Liver (tissue), 9 donors: Measurements from ENCODE around the gene EDDM3A. TPM values are rescaled to one million over a fixed set of nuclear protein-coding genes. Genes with fewer than 3 reads are reported as not detected.

Experiments
- DNase-seq: peaks from one replicate; pipeline ENCODE4 v3.0.0-alpha.2; 2017; ENCODE audit warnings: low spot score
- H3K27ac ChIP-seq, 2 donors: one replicate each; pipeline ENCODE4 v1.7.0; 2013; ENCODE audit warnings: inconsistent platforms in 2 of 2, low read length in 2 of 2, control low read depth in 1 of 2, low read depth in 1 of 2, mild to moderate bottlenecking in 1 of 2
- H3K27me3 ChIP-seq, 4 donors: one replicate each; pipeline versions ENCODE4 v1.6.1 to v1.7.0; 2013; ENCODE audit warnings: low read length in 3 of 4, inconsistent platforms in 1 of 4, mild to moderate bottlenecking in 1 of 4, moderate library complexity in 1 of 4; ENCODE audit not compliant: control insufficient read depth in 4 of 4, insufficient read depth in 4 of 4
- H3K36me3 ChIP-seq, 4 donors: one replicate each; pipeline versions ENCODE4 v1.6.1 to v1.7.0; 2013; ENCODE audit warnings: low read length in 3 of 4, mild to moderate bottlenecking in 3 of 4, low read depth in 1 of 4, moderate library complexity in 1 of 4; ENCODE audit not compliant: control insufficient read depth in 4 of 4, insufficient read depth in 3 of 4
- H3K4me1 ChIP-seq, 4 donors: one replicate each; pipeline versions ENCODE4 v1.6.1 to v1.7.0; 2013; ENCODE audit warnings: low read length in 3 of 4, mild to moderate bottlenecking in 3 of 4, moderate library complexity in 1 of 4; ENCODE audit not compliant: control insufficient read depth in 4 of 4, insufficient read depth in 4 of 4
- H3K4me3 ChIP-seq, 3 donors: one replicate each; pipeline versions ENCODE4 v1.6.1 to v1.7.0; 2013; ENCODE audit warnings: low read length in 3 of 3, control low read depth in 1 of 3, low read depth in 1 of 3, mild to moderate bottlenecking in 1 of 3
- H3K9ac ChIP-seq, 2 donors: one replicate each; pipeline ENCODE4 v1.7.0; 2013; ENCODE audit warnings: low read length in 2 of 2, mild to moderate bottlenecking in 2 of 2, moderate library complexity in 2 of 2, control low read depth in 1 of 2, low read depth in 1 of 2
- H3K9me3 ChIP-seq, 4 donors: one replicate each; pipeline versions ENCODE4 v1.6.1 to v1.7.0; 2013; ENCODE audit warnings: low read length in 3 of 4; ENCODE audit not compliant: control insufficient read depth in 4 of 4
- ATF3 ChIP-seq: IDR thresholded peaks from 2 replicates; pipeline ENCODE4 v1.6.1; 2016; ENCODE audit warnings: antibody characterized with exemption
- CTCF ChIP-seq: fragments of 150-350 bp; IDR thresholded peaks from 2 replicates; pipeline ENCODE4 v1.5.1; 2017; ENCODE audit warnings: improper control_type of control experiment, low read depth, low read length; ENCODE audit not compliant: missing input control
- EGR1 ChIP-seq, 2 donors: IDR thresholded peaks; 2 replicates each; pipeline ENCODE4 v1.6.1; 2016 to 2018; ENCODE audit warnings: antibody characterized with exemption in 2 of 2, low read depth in 2 of 2
- FOXA1 ChIP-seq: IDR thresholded peaks from 2 replicates; pipeline ENCODE4 v1.6.1; 2016; ENCODE audit warnings: antibody characterized with exemption
- FOXA2 ChIP-seq: IDR thresholded peaks from 2 replicates; pipeline ENCODE4 v1.6.1; 2016; ENCODE audit warnings: antibody characterized with exemption
- GABPA ChIP-seq, 2 donors: IDR thresholded peaks in 1 of 2; conservative IDR thresholded peaks in 1 of 2; 2 replicates each; pipeline ENCODE4 v1.6.1; 2016; ENCODE audit warnings: antibody characterized with exemption in 2 of 2, mild to moderate bottlenecking in 1 of 2, moderate library complexity in 1 of 2
- HNF4A ChIP-seq, 2 donors: conservative IDR thresholded peaks; 2 replicates each; pipeline ENCODE4 v1.6.1; 2016; ENCODE audit warnings: antibody characterized with exemption in 2 of 2, mild to moderate bottlenecking in 2 of 2
- HNF4G ChIP-seq: IDR thresholded peaks from 2 replicates; pipeline ENCODE4 v1.6.1; 2016; ENCODE audit warnings: antibody characterized with exemption
- JUND ChIP-seq, 2 donors: IDR thresholded peaks; 2 replicates each; pipeline ENCODE4 v1.6.1; 2016; ENCODE audit warnings: antibody characterized with exemption in 2 of 2
- RAD21 ChIP-seq, 2 donors: IDR thresholded peaks; 2 replicates each; pipeline ENCODE4 v1.6.1; 2016; ENCODE audit warnings: antibody characterized with exemption in 2 of 2, mild to moderate bottlenecking in 2 of 2
- SP1 ChIP-seq: IDR thresholded peaks from 2 replicates; pipeline ENCODE4 v1.6.1; 2018; ENCODE audit warnings: antibody characterized with exemption, mild to moderate bottlenecking
- TAF1 ChIP-seq: conservative IDR thresholded peaks from 2 replicates; pipeline ENCODE4 v1.6.1; 2016; ENCODE audit warnings: antibody characterized with exemption, mild to moderate bottlenecking
- YY1 ChIP-seq: IDR thresholded peaks from 2 replicates; pipeline ENCODE4 v1.6.1; 2016; ENCODE audit warnings: antibody characterized with exemption, mild to moderate bottlenecking
- ZBTB33 ChIP-seq: IDR thresholded peaks from 2 replicates; pipeline ENCODE4 v1.6.1; 2016; ENCODE audit warnings: antibody characterized with exemption
- WGBS: extraction: QIAGEN DNeasy Blood & Tissue Kit; methylation state at CpG from one replicate; pipeline ENCODE4 v1.1.7; 2013; 5-methylcytosine and 5-hydroxymethylcytosine counted together
- polyA plus RNA-seq, 2 donors: library from polyadenylated mRNA; stranded (reverse) in 1 of 2; unstranded in 1 of 2; fragments of 200-250 nt in 1 of 2; fragments of >200 nt in 1 of 2; fragmentation: Nextera tagmentation in 1 of 2; extraction: Ambion mirVana in 1 of 2; gene quantifications; one replicate each; pipeline versions ENCODE4 v1.2.1 to v1.2.3, GENCODE V29; 2013 to 2015
- total RNA-seq, 2 donors: library from RNA; depleted of rRNA; stranded (reverse); fragments of >200 nt; gene quantifications; one replicate each; pipeline ENCODE4 v1.2.3, GENCODE V29; 2014
- TF ChIP-seq, protein P1 (sequence below): IDR thresholded peaks from 2 replicates; pipeline ENCODE4 v1.6.1; 2016; ENCODE audit warnings: antibody characterized with exemption, mild to moderate bottlenecking
- TF ChIP-seq, protein P2 (sequence below): IDR thresholded peaks from 2 replicates; pipeline ENCODE4 v1.6.1; 2016; ENCODE audit warnings: antibody characterized with exemption
- donor health status: healthy.
- donor health status: healthy.
- donor health status: healthy.
- donor health status: healthy.
- donor health status: healthy.

The EDDM3A gene
- total and polyA plus RNA-seq, 4 donors, result not detected

DNA sequence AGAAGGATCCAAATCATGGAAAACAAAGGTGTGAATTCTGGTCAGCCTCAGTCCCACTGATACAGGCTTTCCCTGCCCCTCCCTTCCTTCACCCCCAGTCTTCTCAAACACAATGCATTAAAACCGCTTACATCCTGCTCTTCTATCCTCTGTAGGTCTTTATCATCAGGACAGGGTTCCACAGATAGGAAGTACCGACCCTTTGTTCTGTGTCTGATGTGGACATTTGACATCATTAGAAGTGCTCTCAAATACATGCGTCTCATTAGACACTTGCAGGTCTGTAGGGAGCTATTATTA is 22.9 kb downstream of the EDDM3A start (continued):
- TF ChIP-seq, protein P1, sequence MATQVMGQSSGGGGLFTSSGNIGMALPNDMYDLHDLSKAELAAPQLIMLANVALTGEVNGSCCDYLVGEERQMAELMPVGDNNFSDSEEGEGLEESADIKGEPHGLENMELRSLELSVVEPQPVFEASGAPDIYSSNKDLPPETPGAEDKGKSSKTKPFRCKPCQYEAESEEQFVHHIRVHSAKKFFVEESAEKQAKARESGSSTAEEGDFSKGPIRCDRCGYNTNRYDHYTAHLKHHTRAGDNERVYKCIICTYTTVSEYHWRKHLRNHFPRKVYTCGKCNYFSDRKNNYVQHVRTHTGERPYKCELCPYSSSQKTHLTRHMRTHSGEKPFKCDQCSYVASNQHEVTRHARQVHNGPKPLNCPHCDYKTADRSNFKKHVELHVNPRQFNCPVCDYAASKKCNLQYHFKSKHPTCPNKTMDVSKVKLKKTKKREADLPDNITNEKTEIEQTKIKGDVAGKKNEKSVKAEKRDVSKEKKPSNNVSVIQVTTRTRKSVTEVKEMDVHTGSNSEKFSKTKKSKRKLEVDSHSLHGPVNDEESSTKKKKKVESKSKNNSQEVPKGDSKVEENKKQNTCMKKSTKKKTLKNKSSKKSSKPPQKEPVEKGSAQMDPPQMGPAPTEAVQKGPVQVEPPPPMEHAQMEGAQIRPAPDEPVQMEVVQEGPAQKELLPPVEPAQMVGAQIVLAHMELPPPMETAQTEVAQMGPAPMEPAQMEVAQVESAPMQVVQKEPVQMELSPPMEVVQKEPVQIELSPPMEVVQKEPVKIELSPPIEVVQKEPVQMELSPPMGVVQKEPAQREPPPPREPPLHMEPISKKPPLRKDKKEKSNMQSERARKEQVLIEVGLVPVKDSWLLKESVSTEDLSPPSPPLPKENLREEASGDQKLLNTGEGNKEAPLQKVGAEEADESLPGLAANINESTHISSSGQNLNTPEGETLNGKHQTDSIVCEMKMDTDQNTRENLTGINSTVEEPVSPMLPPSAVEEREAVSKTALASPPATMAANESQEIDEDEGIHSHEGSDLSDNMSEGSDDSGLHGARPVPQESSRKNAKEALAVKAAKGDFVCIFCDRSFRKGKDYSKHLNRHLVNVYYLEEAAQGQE, result no peak
- TF ChIP-seq FOXA2, result no peak
- TF ChIP-seq FOXA1, result no peak
- TF ChIP-seq, protein P2, sequence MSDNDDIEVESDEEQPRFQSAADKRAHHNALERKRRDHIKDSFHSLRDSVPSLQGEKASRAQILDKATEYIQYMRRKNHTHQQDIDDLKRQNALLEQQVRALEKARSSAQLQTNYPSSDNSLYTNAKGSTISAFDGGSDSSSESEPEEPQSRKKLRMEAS, result no peak
- TF ChIP-seq SP1, result no peak
- TF ChIP-seq JUND (IDR thresholded peaks at IDR 0.05), result no peak
- TF ChIP-seq RAD21 (IDR thresholded peaks at IDR 0.05), result no peak

DNA sequence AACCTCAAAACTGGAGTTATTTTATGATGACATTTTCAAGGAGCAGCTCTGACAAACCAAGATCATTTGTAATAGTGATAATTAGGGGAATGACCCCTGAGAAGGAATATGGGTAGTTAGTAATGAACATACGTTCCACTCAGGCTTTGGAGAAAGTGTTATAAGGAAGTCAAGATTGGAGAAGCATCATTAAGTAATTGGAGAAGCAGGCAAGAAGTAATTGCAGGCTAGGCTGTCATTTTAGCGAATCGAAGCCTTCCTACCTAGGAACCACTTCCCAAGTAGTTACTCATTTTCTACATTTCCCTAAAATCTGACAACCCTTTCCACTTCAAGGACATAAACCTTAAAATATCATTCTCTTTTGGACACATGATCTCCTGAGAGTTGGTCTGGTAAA is 23.7 kb downstream of the EDDM3A start:
- H3K27me3 ChIP-seq, result peaks cover 0 to 3% (median 0%) of the 10 kb centered on the region in 4 donors
- TF ChIP-seq GABPA (IDR thresholded peaks at IDR 0.05 in 1 of 2, conservative IDR thresholded peaks at IDR 0.05 in 1 of 2), result no peak
- no peak for TF ChIP-seq FOXA2
- TF ChIP-seq CTCF, result no peak
- no peak for TF ChIP-seq TAF1
- no peak for TF ChIP-seq HNF4G
- no peak for TF ChIP-seq ATF3
- no peak for TF ChIP-seq RAD21 (IDR thresholded peaks at IDR 0.05)
- no peak for TF ChIP-seq JUND (IDR thresholded peaks at IDR 0.05)
- no peak for TF ChIP-seq FOXA1
- no peak for TF ChIP-seq EGR1 (IDR thresholded peaks at IDR 0.05; ENCODE audit: low read depth in 2 of 2)
- no peak for TF ChIP-seq HNF4A (conservative IDR thresholded peaks at IDR 0.05)
- TF ChIP-seq ZBTB33, result no peak
- TF ChIP-seq YY1, result no peak
- H3K9ac ChIP-seq, result no peak overlapping the region
- H3K4me3 ChIP-seq, result no peak overlapping the region
- 79% methylated on average over 3 of the region's 3 CpGs for WGBS
- H3K9me3 ChIP-seq, result no peaks in the 10 kb centered on the region
- H3K36me3 ChIP-seq, result no peaks in the 10 kb centered on the region
- no peak for DNase-seq
- H3K27ac ChIP-seq, result no peak overlapping the region
- H3K4me1 ChIP-seq, result no peaks in the 10 kb centered on the region
